ENCODE results near the gene LCP1.

The LCP1 gene

GRCh38 chr13:46106839-46107371 lies 75.1 kb downstream of the LCP1 start:
- Histone ChIP-seq H3K4me1 (ENCODE audit: insufficient read depth, low read length, severe bottlenecking) (no peaks in the 10 kb centered on the region), H3K27me3 (ENCODE audit: insufficient read depth, low read length) (no peaks in the 10 kb centered on the region), H4K20me1 (ENCODE audit: insufficient read depth, low read length) (no peaks in the 10 kb centered on the region), H2AFZ (ENCODE audit: low read length) (no peak overlapping the region), H3K4me2 (ENCODE audit: low read length) (no peak overlapping the region), H3K36me3 (ENCODE audit: insufficient read depth, low read length) (no peaks in the 10 kb centered on the region), H3K27ac (ENCODE audit: low read depth, low read length, poor library complexity, severe bottlenecking) (no peak overlapping the region), H3F3A (ENCODE audit: insufficient read depth, low read length) (no peaks in the 10 kb centered on the region), H3K4me3 (ENCODE audit: low read depth, low read length, poor library complexity, severe bottlenecking) (no peak overlapping the region), H3K9ac (ENCODE audit: low read length) (no peak overlapping the region), H3K9me3 (ENCODE audit: low read length) (no peaks in the 10 kb centered on the region), H3K79me2 (ENCODE audit: insufficient read depth, low read length) (no peaks in the 10 kb centered on the region), H3K9me2 (ENCODE audit: low read depth, low read length) (no peaks in the 10 kb centered on the region)
- TF ChIP-seq EZH2 (IDR thresholded peaks at IDR 0.05; ENCODE audit: borderline replicate concordance, low read length) (no peak), CTCF (IDR thresholded peaks at IDR 0.05; ENCODE audit: low read length) (no peak)

- Histone ChIP-seq H3F3A (ENCODE audit: insufficient read depth, low read length) (no peaks in the 10 kb centered on the region), H4K20me1 (ENCODE audit: insufficient read depth, low read length) (no peaks in the 10 kb centered on the region), H3K79me2 (ENCODE audit: insufficient read depth, low read length) (no peaks in the 10 kb centered on the region), H3K27me3 (ENCODE audit: insufficient read depth, low read length) (no peaks in the 10 kb centered on the region), H3K4me2 (ENCODE audit: low read length) (no peak within 1 kb of the TSS), H3K36me3 (ENCODE audit: insufficient read depth, low read length) (no peaks in the 10 kb centered on the region), H2AFZ (ENCODE audit: low read length) (no peak within 1 kb of the TSS), H3K27ac (ENCODE audit: low read depth, low read length, poor library complexity, severe bottlenecking) (no peak within 1 kb of the TSS), H3K9me2 (ENCODE audit: low read depth, low read length) (no peaks in the 10 kb centered on the region), H3K9ac (ENCODE audit: low read length) (no peak within 1 kb of the TSS), H3K4me1 (ENCODE audit: insufficient read depth, low read length, severe bottlenecking) (no peaks in the 10 kb centered on the region), H3K9me3 (ENCODE audit: low read length) (no peaks in the 10 kb centered on the region), H3K4me3 (ENCODE audit: low read depth, low read length, poor library complexity, severe bottlenecking) (no peak within 1 kb of the TSS)
- TF ChIP-seq EZH2 (IDR thresholded peaks at IDR 0.05; ENCODE audit: borderline replicate concordance, low read length) (no peak), CTCF (IDR thresholded peaks at IDR 0.05; ENCODE audit: low read length) (no peak)
Observed at GRCh38 chr13:46104868-46105267, 77.1 kb downstream of the LCP1 start, which contains the start of gene CPB2. Gene CPB2, minus strand, starts transcription at chr13:46105033. Its CDS starts 24 bp downstream, at chr13:46105009.

DNA sequence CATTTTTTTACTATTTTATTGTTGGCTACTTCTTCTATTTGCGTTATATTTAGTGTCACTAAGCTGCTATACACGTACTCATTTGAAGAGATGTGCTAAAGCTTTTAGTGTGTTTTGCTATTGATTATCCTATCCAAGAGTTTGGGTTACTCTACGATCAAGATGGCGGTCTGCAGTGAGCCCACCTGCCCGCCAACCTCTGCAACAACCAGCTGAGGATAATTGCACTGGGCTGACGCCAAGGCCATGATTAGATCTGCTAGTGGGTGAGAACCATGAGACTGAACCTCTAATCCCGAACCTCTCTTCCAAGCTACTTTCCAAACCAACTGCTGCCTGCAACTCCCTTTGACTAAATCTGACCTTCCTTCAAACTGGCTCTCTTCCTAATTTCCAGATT lies 78.9 kb downstream of the LCP1 start:
- Histone ChIP-seq H3K9me2 (ENCODE audit: low read depth, low read length) (no peaks in the 10 kb centered on the region), H3K4me3 (ENCODE audit: low read depth, low read length, poor library complexity, severe bottlenecking) (no peak overlapping the region), H3K27ac (ENCODE audit: low read depth, low read length, poor library complexity, severe bottlenecking) (no peak overlapping the region), H3F3A (ENCODE audit: insufficient read depth, low read length) (no peaks in the 10 kb centered on the region), H3K27me3 (ENCODE audit: insufficient read depth, low read length) (no peaks in the 10 kb centered on the region), H3K4me1 (ENCODE audit: insufficient read depth, low read length, severe bottlenecking) (no peaks in the 10 kb centered on the region), H3K36me3 (ENCODE audit: insufficient read depth, low read length) (no peaks in the 10 kb centered on the region), H3K79me2 (ENCODE audit: insufficient read depth, low read length) (no peaks in the 10 kb centered on the region), H3K9me3 (ENCODE audit: low read length) (no peaks in the 10 kb centered on the region), H3K4me2 (ENCODE audit: low read length) (no peak overlapping the region), H2AFZ (ENCODE audit: low read length) (no peak overlapping the region), H4K20me1 (ENCODE audit: insufficient read depth, low read length) (no peaks in the 10 kb centered on the region), H3K9ac (ENCODE audit: low read length) (no peak overlapping the region)
- TF ChIP-seq CTCF (IDR thresholded peaks at IDR 0.05; ENCODE audit: low read length) = no peak
- no peak for TF ChIP-seq EZH2 (IDR thresholded peaks at IDR 0.05; ENCODE audit: borderline replicate concordance, low read length)
